Measurements from ENCODE around the gene MAMSTR. TPM values are rescaled to one million over a fixed set of nuclear protein-coding genes. Genes with fewer than 3 reads are reported as not detected.

MAMSTR gene
- total and polyA plus RNA-seq, 10 of the 15 experiments (the other 5 are each of a cell fraction or from before 2014, with no cell fraction given) = 0.04 to 0.73 (median 0.31) TPM; not detected in 1

GRCh38 chr19:48749571-48750198 lies 30.2 kb upstream of the MAMSTR start:
- 16% methylated on average over 3 of the region's 4 CpGs for WGBS (ENCODE audit: insufficient coverage, insufficient replicate concordance, low lambda C conversion rate, missing lambda C conversion rate)
- POLR2A ChIA-PET = no interaction called here

More at GRCh38 chr19:48749571-48750198, 30.2 kb upstream of the MAMSTR start:
- H3K27me3 ChIP-seq (replicated peaks in 1 of 2; ENCODE audit: control insufficient read depth in 2 of 2, insufficient read depth in 2 of 2, low read length in 1 of 2) = peaks cover 2 to 6% of the 10 kb centered on the region in 2 experiments; a peak in 3 of 4 replicates
- peaks cover 2% of the 10 kb centered on the region; the same call in 1 of the 3 replicates for H3K9me3 ChIP-seq (replicated peaks; ENCODE audit: control insufficient read depth, insufficient read depth, low read length)
- ChIA-PET SMC1A (ENCODE audit: uncharacterized antibody, unreplicated experiment) (no interaction called here), CTCF (no interaction called here), RAD21 (ENCODE audit: unreplicated experiment) (no interaction called here)
- H3K27ac ChIP-seq (ENCODE audit: control insufficient read depth, insufficient read depth) = no peak overlapping the region
- no peaks in the 10 kb centered on the region for H3K36me3 ChIP-seq (ENCODE audit: control insufficient read depth in 2 of 2, insufficient read depth in 2 of 2, low read length in 1 of 2)
- no peaks in the 10 kb centered on the region for H3K4me1 ChIP-seq (ENCODE audit: control insufficient read depth, insufficient read depth, low read length)
- H3K4me2 ChIP-seq (ENCODE audit: control insufficient read depth, insufficient read depth) = no peak overlapping the region
- intact Hi-C loops (cut with micrococcal nuclease; ENCODE audit: unreplicated experiment) (no loop called here), in situ Hi-C loops (cut with MboI) (no loop called here)
- H3K4me3 ChIP-seq = no peak overlapping the region
- no peak overlapping the region for H3K9ac ChIP-seq (ENCODE audit: control insufficient read depth, insufficient read depth, low read length)
- DNase-seq (ENCODE audit: low read depth, low spot score) = no peak
- no peak for ATAC-seq
- H3K79me2 ChIP-seq (ENCODE audit: control insufficient read depth, insufficient read depth, low read length) = no peaks in the 10 kb centered on the region
- TF ChIP-seq HDAC2 (IDR thresholded peaks at IDR 0.05) (no peak), HDGF (IDR thresholded peaks at IDR 0.05) (no peak), SMAD1 (IDR thresholded peaks at IDR 0.05; ENCODE audit: low read depth, partially characterized antibody) (no peak), RB1 (IDR thresholded peaks at IDR 0.05; ENCODE audit: borderline replicate concordance) (no peak), LARP7 (IDR thresholded peaks at IDR 0.05) (no peak), ZBTB40 (IDR thresholded peaks at IDR 0.05; ENCODE audit: borderline replicate concordance) (no peak), EZH2 (IDR thresholded peaks at IDR 0.05; ENCODE audit: borderline replicate concordance, control insufficient read depth, low read depth, low read length) (no peak), CBX3 (IDR thresholded peaks at IDR 0.05; ENCODE audit: borderline replicate concordance, low read depth) (no peak), CHD1 (IDR thresholded peaks at IDR 0.05; ENCODE audit: low read depth, low read length) (no peak), PAX5 (IDR thresholded peaks at IDR 0.05; ENCODE audit: borderline replicate concordance, low read depth, low read length) (no peak)
- TF ChIP-seq, protein P1, sequence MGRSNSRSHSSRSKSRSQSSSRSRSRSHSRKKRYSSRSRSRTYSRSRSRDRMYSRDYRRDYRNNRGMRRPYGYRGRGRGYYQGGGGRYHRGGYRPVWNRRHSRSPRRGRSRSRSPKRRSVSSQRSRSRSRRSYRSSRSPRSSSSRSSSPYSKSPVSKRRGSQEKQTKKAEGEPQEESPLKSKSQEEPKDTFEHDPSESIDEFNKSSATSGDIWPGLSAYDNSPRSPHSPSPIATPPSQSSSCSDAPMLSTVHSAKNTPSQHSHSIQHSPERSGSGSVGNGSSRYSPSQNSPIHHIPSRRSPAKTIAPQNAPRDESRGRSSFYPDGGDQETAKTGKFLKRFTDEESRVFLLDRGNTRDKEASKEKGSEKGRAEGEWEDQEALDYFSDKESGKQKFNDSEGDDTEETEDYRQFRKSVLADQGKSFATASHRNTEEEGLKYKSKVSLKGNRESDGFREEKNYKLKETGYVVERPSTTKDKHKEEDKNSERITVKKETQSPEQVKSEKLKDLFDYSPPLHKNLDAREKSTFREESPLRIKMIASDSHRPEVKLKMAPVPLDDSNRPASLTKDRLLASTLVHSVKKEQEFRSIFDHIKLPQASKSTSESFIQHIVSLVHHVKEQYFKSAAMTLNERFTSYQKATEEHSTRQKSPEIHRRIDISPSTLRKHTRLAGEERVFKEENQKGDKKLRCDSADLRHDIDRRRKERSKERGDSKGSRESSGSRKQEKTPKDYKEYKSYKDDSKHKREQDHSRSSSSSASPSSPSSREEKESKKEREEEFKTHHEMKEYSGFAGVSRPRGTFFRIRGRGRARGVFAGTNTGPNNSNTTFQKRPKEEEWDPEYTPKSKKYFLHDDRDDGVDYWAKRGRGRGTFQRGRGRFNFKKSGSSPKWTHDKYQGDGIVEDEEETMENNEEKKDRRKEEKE (IDR thresholded peaks at IDR 0.05) = no peak
- TF ChIP-seq, protein P2, sequence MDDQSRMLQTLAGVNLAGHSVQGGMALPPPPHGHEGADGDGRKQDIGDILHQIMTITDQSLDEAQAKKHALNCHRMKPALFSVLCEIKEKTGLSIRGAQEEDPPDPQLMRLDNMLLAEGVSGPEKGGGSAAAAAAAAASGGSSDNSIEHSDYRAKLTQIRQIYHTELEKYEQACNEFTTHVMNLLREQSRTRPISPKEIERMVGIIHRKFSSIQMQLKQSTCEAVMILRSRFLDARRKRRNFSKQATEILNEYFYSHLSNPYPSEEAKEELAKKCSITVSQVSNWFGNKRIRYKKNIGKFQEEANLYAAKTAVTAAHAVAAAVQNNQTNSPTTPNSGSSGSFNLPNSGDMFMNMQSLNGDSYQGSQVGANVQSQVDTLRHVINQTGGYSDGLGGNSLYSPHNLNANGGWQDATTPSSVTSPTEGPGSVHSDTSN (IDR thresholded peaks at IDR 0.05; ENCODE audit: insufficient replicate concordance, low read depth, low read length) = no peak
- TF ChIP-seq, protein P3, sequence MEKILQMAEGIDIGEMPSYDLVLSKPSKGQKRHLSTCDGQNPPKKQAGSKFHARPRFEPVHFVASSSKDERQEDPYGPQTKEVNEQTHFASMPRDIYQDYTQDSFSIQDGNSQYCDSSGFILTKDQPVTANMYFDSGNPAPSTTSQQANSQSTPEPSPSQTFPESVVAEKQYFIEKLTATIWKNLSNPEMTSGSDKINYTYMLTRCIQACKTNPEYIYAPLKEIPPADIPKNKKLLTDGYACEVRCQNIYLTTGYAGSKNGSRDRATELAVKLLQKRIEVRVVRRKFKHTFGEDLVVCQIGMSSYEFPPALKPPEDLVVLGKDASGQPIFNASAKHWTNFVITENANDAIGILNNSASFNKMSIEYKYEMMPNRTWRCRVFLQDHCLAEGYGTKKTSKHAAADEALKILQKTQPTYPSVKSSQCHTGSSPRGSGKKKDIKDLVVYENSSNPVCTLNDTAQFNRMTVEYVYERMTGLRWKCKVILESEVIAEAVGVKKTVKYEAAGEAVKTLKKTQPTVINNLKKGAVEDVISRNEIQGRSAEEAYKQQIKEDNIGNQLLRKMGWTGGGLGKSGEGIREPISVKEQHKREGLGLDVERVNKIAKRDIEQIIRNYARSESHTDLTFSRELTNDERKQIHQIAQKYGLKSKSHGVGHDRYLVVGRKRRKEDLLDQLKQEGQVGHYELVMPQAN (conservative IDR thresholded peaks at IDR 0.05) = no peak
- no peak overlapping the region for H2AFZ ChIP-seq (ENCODE audit: control insufficient read depth, low read depth, low read length)
- no peak for FAIRE-seq
- no TSS peak for BruUV-seq (replicated peaks)
- no peaks in the 10 kb centered on the region for H4K20me1 ChIP-seq (ENCODE audit: control insufficient read depth, insufficient read depth)
